Measurements from ENCODE around the gene FSTL3.
"Not testable (repeated sequence)": the region's sequence is repeated elsewhere in the genome, so short reads cannot be mapped to it uniquely, and the experiment has no call there.

Gene FSTL3

DNA sequence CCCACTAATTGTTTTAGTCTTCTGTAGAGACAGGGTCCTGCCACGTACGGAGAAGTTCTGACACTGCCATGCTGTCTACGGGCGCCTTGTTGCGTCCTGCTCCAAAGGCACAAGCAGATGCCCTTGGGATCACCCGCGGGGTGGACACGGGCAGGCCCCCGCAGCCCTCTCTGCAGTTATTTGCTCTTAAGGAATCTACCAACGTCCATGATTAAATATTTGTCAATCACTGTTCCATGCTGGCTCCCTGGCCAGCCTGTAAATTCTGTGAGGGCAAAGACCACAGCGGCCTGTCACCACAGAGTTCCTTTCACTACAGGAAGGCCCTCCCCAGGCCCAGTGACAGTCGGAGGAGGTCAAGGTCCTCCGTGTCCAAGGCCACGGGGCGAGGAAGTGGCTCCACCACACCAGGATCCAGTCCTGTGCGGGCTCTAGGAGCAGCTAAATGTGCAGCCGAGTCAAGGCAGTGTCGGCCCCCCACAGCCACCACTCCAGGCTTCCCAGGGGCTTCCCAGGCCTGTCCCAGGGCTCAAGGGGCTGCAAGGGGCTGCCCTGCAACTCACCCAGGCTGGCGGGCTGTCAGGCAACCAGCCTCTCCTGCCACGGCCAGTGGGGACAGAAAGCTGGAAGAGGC is 15.3 kb upstream of the FSTL3 start:
- in situ Hi-C loops (cut with MboI; ENCODE audit: low sequenced_read_pairs) = no loop called here

DNA sequence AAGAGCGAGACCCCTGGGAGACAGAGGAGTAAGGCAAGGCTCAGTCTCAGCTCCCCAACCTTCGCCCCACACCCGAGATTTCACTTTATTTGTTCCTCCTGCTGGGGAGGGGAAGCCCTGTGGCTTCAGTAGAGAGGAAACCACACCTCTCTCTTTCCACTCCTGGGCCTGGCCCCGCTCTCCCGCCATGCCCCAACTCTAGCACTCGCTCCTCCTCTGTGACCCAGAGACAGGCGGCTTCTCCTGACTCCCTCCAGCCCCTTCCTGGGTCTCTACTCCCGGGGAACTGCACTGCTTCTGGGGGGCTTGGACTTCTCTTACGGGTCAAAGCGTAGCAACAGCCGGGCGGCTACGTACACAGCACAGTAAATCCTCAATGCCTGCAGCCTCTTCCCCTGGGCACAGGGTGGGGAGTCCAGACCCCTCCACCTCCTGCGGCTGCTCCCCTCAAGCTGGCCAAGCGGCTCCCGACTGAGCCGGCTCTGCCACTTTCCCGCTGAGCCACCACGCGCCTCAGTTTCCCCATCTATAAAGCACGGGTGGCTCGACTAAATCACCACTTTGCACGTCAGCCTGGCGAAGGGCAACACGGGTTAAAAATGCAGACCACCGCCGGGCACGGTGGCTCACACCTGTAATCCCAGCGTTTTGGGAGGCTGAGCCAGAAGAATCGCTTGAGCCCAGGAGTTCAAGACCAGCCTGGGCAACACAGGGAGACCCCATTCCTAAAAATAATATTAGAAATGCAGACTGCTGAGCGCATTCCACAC is 14.6 kb upstream of the FSTL3 start:
- in situ Hi-C loops (cut with MboI; ENCODE audit: low sequenced_read_pairs) = no loop called here

- in situ Hi-C loops (cut with MboI; ENCODE audit: low sequenced_read_pairs) = no loop called here
These were observed 13.8 kb upstream of the FSTL3 start for GRCh38 chr19:662207-662961.

DNA sequence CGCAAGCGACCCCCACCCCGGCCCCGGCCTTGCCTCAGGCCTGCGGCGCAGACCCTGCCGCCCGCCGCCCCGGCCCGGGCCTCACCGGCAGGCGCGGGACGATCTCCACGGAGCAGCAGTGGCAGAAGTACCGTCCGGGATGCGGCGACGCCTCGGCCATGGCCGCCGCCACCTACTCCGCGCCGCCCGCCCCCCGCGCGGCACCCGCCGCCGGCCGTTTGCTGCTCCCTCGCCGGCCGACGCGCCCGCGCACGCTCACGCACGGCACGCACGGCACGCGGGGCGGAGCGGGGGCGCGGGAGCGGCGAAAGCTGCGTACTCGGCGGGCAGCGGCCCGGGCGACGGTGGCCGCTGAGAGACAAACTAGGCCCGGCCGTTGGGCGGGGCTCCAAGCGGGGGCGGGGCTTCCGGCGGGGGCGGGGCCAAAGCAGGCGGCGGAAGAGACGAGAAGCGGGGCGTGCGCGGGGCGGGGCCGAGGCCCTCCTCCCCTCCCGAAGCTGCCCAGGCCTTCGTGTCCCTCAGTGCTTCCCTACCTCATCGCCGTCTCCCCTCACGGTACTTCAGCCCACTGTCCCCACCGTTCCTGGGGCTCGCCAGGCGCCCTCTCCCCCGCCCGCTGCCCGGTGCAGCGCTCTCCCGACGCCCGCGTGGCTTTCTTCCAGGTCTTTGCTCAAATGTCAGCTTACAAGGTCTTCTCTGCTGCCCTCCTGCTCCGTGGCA is 13.1 kb upstream of the FSTL3 start, which contains the start of gene RNF126:
TSS of gene RNF126 (minus strand) at position 253 of the 720 bp plus-strand sequence. CDS start at position 160, 93 bp downstream.
- in situ Hi-C loops (cut with MboI; ENCODE audit: low sequenced_read_pairs) = no loop called here

DNA sequence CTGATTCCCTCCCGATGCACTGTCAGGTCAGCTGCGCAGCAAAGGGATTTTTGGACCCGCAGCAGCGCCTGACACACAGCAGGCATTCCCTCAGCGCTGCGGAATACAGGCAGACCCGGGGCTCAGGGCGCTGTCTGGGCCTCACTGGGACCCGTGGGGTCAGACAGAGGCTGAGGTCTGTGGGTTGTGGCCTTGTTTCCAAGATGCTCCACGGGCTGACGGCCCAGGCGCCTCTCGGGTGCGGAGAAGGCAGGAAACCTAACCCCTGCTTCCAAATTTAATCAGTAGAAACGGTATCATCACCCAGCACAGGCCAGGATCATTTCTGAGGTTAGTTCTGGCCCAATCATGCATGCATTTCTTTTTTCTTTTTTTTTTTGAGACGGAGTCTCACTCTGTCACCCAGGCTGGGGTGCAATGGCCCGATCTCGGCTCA is 12.5 kb upstream of the FSTL3 start:
- in situ Hi-C loops (cut with MboI; ENCODE audit: low sequenced_read_pairs) = no loop called here

- in situ Hi-C loops (cut with MboI; ENCODE audit: low sequenced_read_pairs) = no loop called here
These were observed 11.2 kb upstream of the FSTL3 start for GRCh38 chr19:664913-665443.

DNA sequence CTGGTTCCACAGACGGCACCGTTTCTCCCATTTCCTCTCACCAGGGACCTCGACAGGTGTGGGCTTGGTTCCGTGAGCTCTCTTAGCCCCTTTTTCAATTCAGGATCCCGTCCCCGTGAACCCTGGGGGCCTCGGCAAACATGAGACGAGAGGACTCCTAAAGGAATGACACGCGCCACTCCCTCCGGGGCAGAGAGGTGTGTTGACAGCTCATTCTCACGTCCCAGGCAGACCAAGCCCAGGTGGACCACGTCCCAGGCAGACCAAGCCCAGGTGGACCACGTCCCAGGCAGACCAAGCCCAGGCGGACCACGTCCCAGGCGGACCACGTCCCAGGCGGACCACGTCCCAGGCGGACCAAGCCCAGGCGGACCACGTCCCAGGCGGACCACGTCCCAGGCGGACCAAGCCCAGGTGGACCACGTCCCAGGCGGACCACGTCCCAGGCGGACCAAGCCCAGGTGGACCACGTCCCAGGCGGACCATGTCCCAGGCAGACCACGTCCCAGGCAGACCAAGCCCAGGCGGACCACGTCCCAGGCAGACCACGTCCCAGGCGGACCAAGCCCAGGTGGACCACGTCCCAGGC is 9.1 kb upstream of the FSTL3 start:
- in situ Hi-C loops (cut with MboI; ENCODE audit: low sequenced_read_pairs) = not testable (repeated sequence)

GRCh38 chr19:668675-669434 is 7.3 kb upstream of the FSTL3 start:
- in situ Hi-C loops (cut with MboI; ENCODE audit: low sequenced_read_pairs) = not testable (repeated sequence)

DNA sequence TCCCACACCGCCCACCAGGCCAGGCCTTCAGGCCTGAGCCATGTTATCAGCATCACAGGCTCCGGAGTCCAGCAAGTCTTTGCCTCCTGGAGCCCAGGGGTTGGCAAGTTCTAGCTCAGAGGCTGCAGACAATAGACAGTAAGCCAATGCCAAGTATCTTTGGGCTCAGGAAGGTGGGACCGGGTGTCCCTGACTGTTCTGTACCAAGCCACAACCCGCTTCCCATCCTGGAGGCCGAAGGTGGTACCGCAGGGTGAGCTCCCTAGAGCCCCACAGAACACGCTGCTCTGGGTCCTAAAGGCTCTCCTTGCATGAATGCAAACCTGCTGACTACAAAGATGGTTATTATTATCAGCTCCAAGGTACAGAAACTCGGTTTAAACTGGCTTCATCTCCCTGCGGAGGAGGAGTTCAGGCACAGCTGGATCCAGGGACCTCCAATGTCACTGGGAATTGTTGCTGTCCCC is 5.5 kb upstream of the FSTL3 start:
- in situ Hi-C loops (cut with MboI; ENCODE audit: low sequenced_read_pairs) = no loop called here

DNA sequence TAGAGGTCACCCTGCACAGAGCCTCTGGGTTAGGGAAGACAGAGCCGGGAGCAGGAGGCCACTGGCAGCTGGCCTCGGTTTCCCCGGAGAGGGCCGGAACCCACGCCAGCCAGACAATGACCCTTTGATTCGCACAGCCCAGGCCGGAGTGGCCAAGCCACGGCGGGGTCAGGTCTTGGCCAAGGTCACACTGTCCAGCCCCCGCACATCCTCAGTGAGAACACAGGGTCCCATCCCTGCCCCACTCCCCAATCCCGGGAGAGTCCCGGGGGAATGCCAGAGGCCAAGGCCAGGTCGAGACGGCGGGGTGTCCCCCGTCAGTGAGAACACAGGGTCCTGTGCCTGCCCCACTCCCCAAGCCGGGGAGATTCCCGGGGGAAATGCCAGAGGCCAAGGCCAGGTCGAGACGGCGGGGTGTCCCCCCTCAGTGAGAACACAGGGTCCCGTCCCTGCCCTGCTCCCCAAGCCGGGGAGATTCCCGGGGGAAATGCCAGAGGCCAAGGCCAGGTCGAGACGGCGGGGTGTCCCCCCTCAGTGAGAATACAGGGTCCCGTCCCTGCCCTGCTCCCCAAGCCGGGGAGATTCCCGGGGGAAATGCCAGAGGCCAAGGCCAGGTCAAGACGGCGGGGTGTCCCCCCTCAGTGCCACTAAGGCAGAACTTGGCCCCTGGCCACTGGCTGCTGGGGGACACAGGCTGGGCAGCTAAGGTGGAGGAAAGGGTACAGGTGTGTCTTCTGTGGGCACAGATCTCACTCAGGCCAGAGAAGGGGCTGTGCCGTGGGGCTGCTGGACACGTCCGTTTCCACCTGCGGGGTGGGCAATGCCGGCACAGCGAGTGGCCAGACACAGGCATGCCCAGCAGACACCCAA is 1.7 kb upstream of the FSTL3 start:
- in situ Hi-C loops (cut with MboI; ENCODE audit: low sequenced_read_pairs) = no loop called here

DNA sequence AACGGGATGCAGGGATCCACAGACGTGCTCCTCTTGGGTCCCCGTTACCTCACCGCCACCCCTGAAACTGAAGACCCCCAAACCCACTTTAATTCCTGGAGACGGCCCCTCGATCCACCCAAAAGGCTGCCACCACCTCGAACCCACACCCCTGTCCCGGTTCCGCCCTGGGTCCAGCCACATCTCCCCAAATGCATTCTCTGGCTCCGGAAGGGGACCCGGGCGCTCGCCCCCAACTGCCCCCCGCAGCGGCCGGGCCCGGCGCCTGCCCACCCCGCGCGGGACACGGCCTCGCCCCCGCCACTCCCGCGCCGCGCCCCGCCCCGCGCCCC is 219 bp upstream of the FSTL3 start:
- in situ Hi-C loops (cut with MboI; ENCODE audit: low sequenced_read_pairs) = no loop called here

GRCh38 chr19:677201-677600 is 1.0 kb downstream of the FSTL3 start:
- in situ Hi-C loops (cut with MboI; ENCODE audit: low sequenced_read_pairs) = no loop called here

DNA sequence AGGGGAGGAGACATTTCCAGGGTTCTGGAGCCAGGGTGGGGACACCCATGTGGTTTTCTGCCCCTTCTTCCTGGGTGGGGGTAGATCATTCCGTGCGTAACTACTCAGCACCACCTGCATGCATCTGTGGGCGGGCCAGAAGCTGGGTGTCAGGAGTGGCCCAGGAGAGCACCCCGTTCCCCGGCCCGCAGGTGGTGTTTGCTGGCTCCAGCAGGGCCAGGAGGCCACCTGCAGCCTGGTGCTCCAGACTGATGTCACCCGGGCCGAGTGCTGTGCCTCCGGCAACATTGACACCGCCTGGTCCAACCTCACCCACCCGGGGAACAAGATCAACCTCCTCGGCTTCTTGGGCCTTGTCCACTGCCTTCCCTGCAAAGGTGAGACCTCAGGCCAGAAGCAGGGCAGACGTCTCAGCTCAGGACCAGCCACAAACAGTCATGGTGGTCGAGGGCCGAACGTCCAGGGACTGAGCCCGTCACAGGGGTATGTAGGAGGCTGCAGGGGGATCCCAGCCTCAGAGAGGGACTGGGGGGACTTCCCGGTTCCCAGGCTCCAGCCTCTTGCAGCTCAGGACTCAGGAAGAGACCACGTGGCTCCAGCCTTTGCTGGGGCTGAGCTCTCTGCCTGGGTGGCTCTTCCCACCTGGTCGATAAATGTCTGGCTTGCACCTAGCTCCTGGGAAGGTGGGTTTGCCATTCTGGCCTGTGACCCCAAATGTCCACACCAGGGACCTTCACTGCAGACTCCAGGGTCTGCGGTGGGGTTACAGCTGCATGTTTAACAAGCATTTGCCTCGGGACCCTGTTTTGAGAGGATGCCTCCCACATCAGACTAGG is 1.6 kb downstream of the FSTL3 start:
- in situ Hi-C loops (cut with MboI; ENCODE audit: low sequenced_read_pairs) = no loop called here

DNA sequence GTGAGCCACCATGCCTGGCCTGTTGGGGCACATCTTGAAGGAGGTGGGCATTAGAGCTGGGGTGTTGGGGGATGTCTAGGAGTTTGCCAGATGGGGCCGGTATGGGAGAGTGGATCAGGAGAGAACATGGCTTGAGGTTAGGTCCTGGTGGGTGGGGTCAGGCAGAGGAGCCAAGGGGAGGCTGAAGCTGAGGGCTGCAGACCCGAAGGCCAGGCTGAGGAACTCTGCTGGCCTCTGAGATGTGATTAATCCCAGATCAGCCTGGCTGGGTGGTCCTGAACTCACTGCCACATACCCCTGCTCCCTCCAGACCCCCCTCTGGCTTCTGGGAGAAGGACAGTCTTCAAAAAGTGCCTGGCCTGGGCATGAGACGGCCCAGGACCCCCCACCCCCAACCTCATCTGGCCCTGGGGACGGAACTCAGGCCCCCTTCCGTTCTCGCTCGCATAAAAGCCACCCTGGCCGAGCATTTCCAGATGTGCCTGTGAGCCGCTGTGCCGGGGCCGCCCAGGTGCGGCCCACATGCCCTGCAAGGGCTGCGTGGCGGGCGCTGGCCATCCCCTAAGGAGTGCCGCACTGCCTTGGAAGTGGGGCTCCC is 2.7 kb downstream of the FSTL3 start:
- in situ Hi-C loops (cut with MboI; ENCODE audit: low sequenced_read_pairs) = no loop called here

- in situ Hi-C loops (cut with MboI; ENCODE audit: low sequenced_read_pairs) = no loop called here
These were observed 3.5 kb downstream of the FSTL3 start for GRCh38 chr19:679418-680286.

DNA sequence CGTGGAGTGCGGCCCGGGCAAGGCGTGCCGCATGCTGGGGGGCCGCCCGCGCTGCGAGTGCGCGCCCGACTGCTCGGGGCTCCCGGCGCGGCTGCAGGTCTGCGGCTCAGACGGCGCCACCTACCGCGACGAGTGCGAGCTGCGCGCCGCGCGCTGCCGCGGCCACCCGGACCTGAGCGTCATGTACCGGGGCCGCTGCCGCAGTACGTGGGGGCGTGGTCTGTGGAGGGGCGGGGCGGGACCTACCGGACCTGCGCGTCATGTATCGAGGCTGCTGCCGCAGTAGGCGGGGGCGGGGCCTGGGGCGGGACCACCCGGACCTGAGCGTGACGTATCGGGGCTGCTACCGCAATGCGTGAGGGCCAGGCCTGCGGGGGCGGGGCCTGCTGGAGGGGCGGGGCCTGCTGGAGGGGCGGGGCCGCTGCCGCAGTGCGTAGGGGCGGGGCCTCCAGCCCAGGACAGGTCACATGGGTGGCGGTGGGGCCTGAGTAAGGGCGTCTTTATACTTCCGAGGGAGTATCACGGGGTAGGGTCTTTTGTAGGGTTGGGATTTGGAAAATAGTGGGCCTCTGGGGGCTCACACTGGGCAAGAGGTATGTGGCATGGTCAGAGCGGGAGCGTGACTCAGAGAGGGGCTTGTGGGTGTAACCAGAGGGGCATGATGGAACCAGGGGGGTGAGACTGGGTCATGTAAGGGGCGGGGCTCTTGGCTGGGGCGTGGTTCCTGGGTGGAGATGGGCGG is 4.3 kb downstream of the FSTL3 start:
- in situ Hi-C loops (cut with MboI; ENCODE audit: low sequenced_read_pairs) = no loop called here

Measured in HL-60/S4 treated with phorbol 12-myristate 13-acetate at 8.2 ng/mL for 4 days and 3 days (cell line).